ENCODE measurements around the gene TMEM214. TPM values are rescaled to one million over a fixed set of nuclear protein-coding genes. Genes with fewer than 3 reads are reported as not detected.

The TMEM214 gene
- total RNA-seq, 1 donor from 2014 or later: 62.9 TPM

GRCh38 chr2:27029051-27029450 lies 3.7 kb upstream of the TMEM214 start:
- H3K27me3 ChIP-seq (ENCODE audit: low read depth): no peaks in the 10 kb centered on the region
- H3K4me3 ChIP-seq: no peak overlapping the region
- peaks cover 30% of the 10 kb centered on the region for H3K36me3 ChIP-seq
- no peak for ATAC-seq
- no peak overlapping the region for H3K27ac ChIP-seq
- intact Hi-C loops (cut with DNase I): no loop called here
- TF ChIP-seq, protein P1, sequence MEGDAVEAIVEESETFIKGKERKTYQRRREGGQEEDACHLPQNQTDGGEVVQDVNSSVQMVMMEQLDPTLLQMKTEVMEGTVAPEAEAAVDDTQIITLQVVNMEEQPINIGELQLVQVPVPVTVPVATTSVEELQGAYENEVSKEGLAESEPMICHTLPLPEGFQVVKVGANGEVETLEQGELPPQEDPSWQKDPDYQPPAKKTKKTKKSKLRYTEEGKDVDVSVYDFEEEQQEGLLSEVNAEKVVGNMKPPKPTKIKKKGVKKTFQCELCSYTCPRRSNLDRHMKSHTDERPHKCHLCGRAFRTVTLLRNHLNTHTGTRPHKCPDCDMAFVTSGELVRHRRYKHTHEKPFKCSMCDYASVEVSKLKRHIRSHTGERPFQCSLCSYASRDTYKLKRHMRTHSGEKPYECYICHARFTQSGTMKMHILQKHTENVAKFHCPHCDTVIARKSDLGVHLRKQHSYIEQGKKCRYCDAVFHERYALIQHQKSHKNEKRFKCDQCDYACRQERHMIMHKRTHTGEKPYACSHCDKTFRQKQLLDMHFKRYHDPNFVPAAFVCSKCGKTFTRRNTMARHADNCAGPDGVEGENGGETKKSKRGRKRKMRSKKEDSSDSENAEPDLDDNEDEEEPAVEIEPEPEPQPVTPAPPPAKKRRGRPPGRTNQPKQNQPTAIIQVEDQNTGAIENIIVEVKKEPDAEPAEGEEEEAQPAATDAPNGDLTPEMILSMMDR (IDR thresholded peaks at IDR 0.05): no peak
- H3K9me3 ChIP-seq: no peaks in the 10 kb centered on the region
- DNase-seq: no peak
- H3K4me1 ChIP-seq: peaks cover 15% of the 10 kb centered on the region

GRCh38 chr2:27033253-27033852 lies 588 bp downstream of the TMEM214 start:
- peak; percentile 2 to 16 for ATAC-seq
- Histone ChIP-seq H3K27ac (peak overlapping the region; percentile 89), H3K4me3 (peak overlapping the region; percentile 99), H3K36me3 (peaks cover 41% of the 10 kb centered on the region), H3K9me3 (no peaks in the 10 kb centered on the region), H3K27me3 (ENCODE audit: low read depth) (no peaks in the 10 kb centered on the region), H3K4me1 (peaks cover 24% of the 10 kb centered on the region)
- TF ChIP-seq, protein P1 (IDR thresholded peaks at IDR 0.05): no peak
- no peak for DNase-seq
- intact Hi-C loops (cut with DNase I): no loop called here

GRCh38 chr2:27038012-27038411 lies 5.2 kb downstream of the TMEM214 start:
- peaks cover 18% of the 10 kb centered on the region for H3K4me1 ChIP-seq
- DNase-seq (no peak), ATAC-seq (no peak)
- peaks cover 79% of the 10 kb centered on the region for H3K36me3 ChIP-seq
- intact Hi-C loops (cut with DNase I): no loop called here
- H3K27me3 ChIP-seq (ENCODE audit: low read depth): no peaks in the 10 kb centered on the region
- H3K9me3 ChIP-seq: no peaks in the 10 kb centered on the region
- H3K4me3 ChIP-seq: no peak overlapping the region
- no peak overlapping the region for H3K27ac ChIP-seq
- TF ChIP-seq, protein P1 (IDR thresholded peaks at IDR 0.05): no peak

DNA sequence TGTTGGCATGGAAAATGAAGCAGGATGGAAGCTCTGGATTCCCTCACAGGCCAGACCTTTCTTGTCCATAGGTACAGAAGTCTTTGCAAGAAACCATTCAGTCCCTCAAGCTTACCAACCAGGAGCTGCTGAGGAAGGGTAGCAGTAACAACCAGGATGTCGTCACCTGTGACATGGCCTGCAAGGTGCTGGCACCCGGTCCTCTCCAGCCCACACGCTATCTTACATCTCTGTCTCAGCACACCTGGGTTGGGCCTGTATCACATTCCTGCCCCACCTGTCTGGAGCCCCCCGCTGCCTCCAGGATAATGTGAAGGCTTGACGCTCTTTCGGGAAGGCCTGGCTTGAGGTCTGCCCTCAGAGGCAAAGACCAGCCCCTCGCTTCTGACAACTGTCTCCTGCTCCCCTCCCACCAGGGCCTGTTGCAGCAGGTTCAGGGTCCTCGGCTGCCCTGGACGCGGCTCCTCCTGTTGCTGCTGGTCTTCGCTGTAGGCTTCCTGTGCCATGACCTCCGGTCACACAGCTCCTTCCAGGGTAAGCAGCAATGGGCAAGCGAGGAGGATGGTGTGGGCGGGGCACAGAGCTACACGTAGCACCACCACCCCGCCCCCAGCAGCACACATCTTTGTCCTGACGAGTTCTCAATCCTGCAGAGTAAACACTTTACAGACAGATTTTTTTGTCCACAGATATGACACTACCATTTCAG lies 6.0 kb downstream of the TMEM214 start:
- H3K36me3 ChIP-seq: peaks cover 79% of the 10 kb centered on the region

GRCh38 chr2:27039426-27039825 lies 6.7 kb downstream of the TMEM214 start:
- H3K4me3 ChIP-seq: no peak overlapping the region
- peaks cover 79% of the 10 kb centered on the region for H3K36me3 ChIP-seq
- TF ChIP-seq, protein P1 (IDR thresholded peaks at IDR 0.05): no peak
- H3K27ac ChIP-seq: no peak overlapping the region
- no peaks in the 10 kb centered on the region for H3K9me3 ChIP-seq
- H3K4me1 ChIP-seq: peaks cover 5% of the 10 kb centered on the region
- no peak for DNase-seq
- ATAC-seq: no peak
- H3K27me3 ChIP-seq (ENCODE audit: low read depth): no peaks in the 10 kb centered on the region
- intact Hi-C loops (cut with DNase I): no loop called here

More for the DNA sequence above, 6.0 kb downstream of the TMEM214 start:
- Histone ChIP-seq H3K9me3 (no peaks in the 10 kb centered on the region), H3K4me3 (no peak overlapping the region), H3K27me3 (ENCODE audit: low read depth) (no peaks in the 10 kb centered on the region), H3K4me1 (peaks cover 12% of the 10 kb centered on the region), H3K27ac (no peak overlapping the region)
- no peak for DNase-seq
- intact Hi-C loops (cut with DNase I): no loop called here
- no peak for ATAC-seq
- TF ChIP-seq, protein P1 (IDR thresholded peaks at IDR 0.05): no peak
